SK-N-SH (cell line): ENCODE measurements around the gene SRP19. TPM values are rescaled to one million over a fixed set of nuclear protein-coding genes. Genes with fewer than 3 reads are reported as not detected.
A peak's percentile ranks its signal among the peaks of the same experiment; 100 is the strongest.

ENCODE experiments used
- CTCF ChIA-PET: fragments of 300-600, 350-600 bp; formaldehyde crosslinking; extraction: SDS; loops from one replicate; lab custom pipeline; 2021; lab: Yijun Ruan, JAX
- POLR2A ChIA-PET: fragments of 350-600 bp; sonication (Branson Sonifier 250); formaldehyde crosslinking; extraction: SDS; loops from one replicate; lab custom pipeline; 2020; ENCODE audit warnings: antibody characterized with exemption, inconsistent platforms; lab: Yijun Ruan, JAX
- DNase-seq: peaks from one replicate; pipeline ENCODE4 v3.0.0; 2012
- H2AFZ ChIP-seq: fragments of 200-600 bp; sonication (generic); 2 replicates; pipeline ENCODE4 v1.8.1; 2016; ENCODE audit warnings: antibody characterized with exemption, mild to moderate bottlenecking, low read depth
- H3F3A ChIP-seq: fragments of 200-600 bp; sonication (generic); replicated peaks from 2 replicates; pipeline ENCODE3; 2016; ENCODE audit warnings: antibody characterized with exemption, mild to moderate bottlenecking; ENCODE audit not compliant: insufficient read depth
- H3K27ac ChIP-seq, 2 experiments: fragments of 200-500 bp in 1 of 2; fragments of 200-600 bp in 1 of 2; sonication (Bioruptor generic) in 1 of 2; sonication (generic), shearing (Covaris generic) in 1 of 2; 2 replicates each; pipeline versions ENCODE4 v1.5.1 to v1.6.1; 2014 to 2016; ENCODE audit warnings: low read depth in 2 of 2, inconsistent platforms in 1 of 2, low read length in 1 of 2, mild to moderate bottlenecking in 1 of 2, mixed read lengths in 1 of 2
- H3K27me3 ChIP-seq: fragments of 200-600 bp; sonication (generic), shearing (Covaris generic); 2 replicates; pipeline ENCODE4 v1.6.1; 2016; ENCODE audit warnings: mixed run types; ENCODE audit not compliant: insufficient read depth
- H3K36me3 ChIP-seq, 2 experiments: fragments of 200-500 bp in 1 of 2; fragments of 200-600 bp in 1 of 2; sonication (Bioruptor generic) in 1 of 2; sonication (generic) in 1 of 2; replicated peaks in 1 of 2; 2 replicates each; pipeline versions ENCODE3 to v1.5.1; 2014 to 2016; ENCODE audit warnings: low read length in 1 of 2, mild to moderate bottlenecking in 1 of 2; ENCODE audit not compliant: insufficient read depth in 2 of 2, control insufficient read depth in 1 of 2
- H3K4me1 ChIP-seq, 2 experiments: fragments of 200-500 bp in 1 of 2; fragments of 200-600 bp in 1 of 2; sonication (Bioruptor generic) in 1 of 2; sonication (generic), shearing (Covaris generic) in 1 of 2; 2 replicates each; pipeline versions ENCODE4 v1.5.1 to v1.6.1; 2014 to 2016; ENCODE audit warnings: low read depth in 1 of 2, low read length in 1 of 2, mixed run types in 1 of 2; ENCODE audit not compliant: insufficient read depth in 2 of 2, control insufficient read depth in 1 of 2
- H3K4me2 ChIP-seq: fragments of 200-600 bp; sonication (generic), shearing (Covaris generic); 2 replicates; pipeline ENCODE4 v1.6.1; 2017; ENCODE audit warnings: mixed run types
- H3K4me3 ChIP-seq, 2 experiments: fragments of 200-500 bp in 1 of 2; fragments of 200-600 bp in 1 of 2; sonication (Bioruptor generic) in 1 of 2; sonication (generic), shearing (Covaris generic) in 1 of 2; 2 replicates each; pipeline versions ENCODE4 v1.5.1 to v1.8.1; 2014 to 2016; ENCODE audit warnings: low read depth in 2 of 2, inconsistent platforms in 1 of 2, low read length in 1 of 2, mild to moderate bottlenecking in 1 of 2, mixed read lengths in 1 of 2, moderate library complexity in 1 of 2
- H3K79me2 ChIP-seq: fragments of 200-600 bp; sonication (generic); 2 replicates; pipeline ENCODE4 v1.8.1; 2017; ENCODE audit warnings: mild to moderate bottlenecking; ENCODE audit not compliant: insufficient read depth
- H3K9ac ChIP-seq: fragments of 200-600 bp; sonication (generic); 2 replicates; pipeline ENCODE4 v1.6.1; 2017; ENCODE audit warnings: mixed run types
- H3K9me2 ChIP-seq: fragments of 200-600 bp; sonication (generic); 2 replicates; pipeline ENCODE4 v1.6.1; 2017; ENCODE audit warnings: mixed run types
- H3K9me3 ChIP-seq: fragments of 200-600 bp; sonication (generic); 2 replicates; pipeline ENCODE4 v1.6.1; 2017; ENCODE audit warnings: mixed run types, mild to moderate bottlenecking, moderate library complexity
- H4K20me1 ChIP-seq: fragments of 200-600 bp; sonication (generic); 2 replicates; pipeline ENCODE4 v1.6.1; 2017; ENCODE audit warnings: mild to moderate bottlenecking, mixed run types; ENCODE audit not compliant: insufficient read depth
- CHD2 ChIP-seq: fragments of 150-350 bp; IDR thresholded peaks from 2 replicates; pipeline ENCODE4 v1.6.1; 2018; ENCODE audit warnings: low read length; ENCODE audit not compliant: partially characterized antibody
- CTCF ChIP-seq: fragments of 200-600 bp; sonication (generic); IDR thresholded peaks from 2 replicates; pipeline ENCODE4 v1.6.1; 2017; ENCODE audit warnings: antibody characterized with exemption, mild to moderate bottlenecking, moderate library complexity
- ELF1 ChIP-seq: IDR thresholded peaks from 2 replicates; pipeline ENCODE4 v1.4.0; 2012
- EZH2phosphoT487 ChIP-seq: fragments of 200-600 bp; sonication (generic); IDR thresholded peaks from 2 replicates; pipeline ENCODE4 v1.6.1; 2017; ENCODE audit warnings: low read depth, mixed run types, mild to moderate bottlenecking, antibody characterized with exemption, moderate library complexity, borderline replicate concordance
- FOSL2 ChIP-seq: IDR thresholded peaks from 2 replicates; pipeline ENCODE4 v1.4.0; 2012; ENCODE audit warnings: low read depth, mild to moderate bottlenecking, moderate library complexity, borderline replicate concordance
- GATA2 ChIP-seq: sonication (generic); formaldehyde crosslinking; IDR thresholded peaks from 2 replicates; pipeline ENCODE4 v1.5.0; 2020; ENCODE audit warnings: mild to moderate bottlenecking, missing genetic modification reagents
- JUND ChIP-seq: IDR thresholded peaks from 2 replicates; pipeline ENCODE4 v1.4.0; 2012
- MEF2A ChIP-seq: IDR thresholded peaks from 2 replicates; pipeline ENCODE4 v1.4.0; 2012; ENCODE audit warnings: low read depth, borderline replicate concordance
- MXI1 ChIP-seq: IDR thresholded peaks from 2 replicates; pipeline ENCODE4 v1.6.1; 2012; ENCODE audit warnings: mild to moderate bottlenecking, low read depth, low read length, improper control_type of control experiment
- NFIC ChIP-seq: IDR thresholded peaks from 2 replicates; pipeline ENCODE4 v1.4.0; 2012; ENCODE audit warnings: borderline replicate concordance
- POLR2AphosphoS5 ChIP-seq: IDR thresholded peaks from 2 replicates; pipeline ENCODE4 v1.6.1; 2012; ENCODE audit warnings: low read depth, low read length
- RAD21 ChIP-seq: IDR thresholded peaks from 2 replicates; pipeline ENCODE4 v1.6.1; 2012; ENCODE audit warnings: mild to moderate bottlenecking, low read length
- RCOR1 ChIP-seq: fragments of 150-350 bp; IDR thresholded peaks from 2 replicates; pipeline ENCODE4 v1.6.1; 2017; ENCODE audit warnings: antibody characterized with exemption, low read length
- RFX5 ChIP-seq: IDR thresholded peaks from 2 replicates; pipeline ENCODE4 v1.6.1; 2012; ENCODE audit warnings: mild to moderate bottlenecking, improper control_type of control experiment, low read length
- RXRA ChIP-seq: IDR thresholded peaks from 2 replicates; pipeline ENCODE4 v1.4.0; 2012; ENCODE audit warnings: low read depth, mild to moderate bottlenecking, borderline replicate concordance
- SMC3 ChIP-seq: IDR thresholded peaks from 2 replicates; pipeline ENCODE4 v1.6.1; 2012; ENCODE audit warnings: low read depth, low read length, improper control_type of control experiment
- TCF12 ChIP-seq: IDR thresholded peaks from 2 replicates; pipeline ENCODE4 v1.4.0; 2012
- TEAD4 ChIP-seq: IDR thresholded peaks from 2 replicates; pipeline ENCODE4 v1.4.0; 2012; ENCODE audit warnings: mild to moderate bottlenecking, borderline replicate concordance; ENCODE audit not compliant: insufficient read depth
- YY1 ChIP-seq: IDR thresholded peaks from 2 replicates; pipeline ENCODE4 v1.4.0; 2012; ENCODE audit warnings: low read depth, mild to moderate bottlenecking
- WGBS: methylation state at CpG from one replicate; pipeline ENCODE4 v1.1.6; 2017; ENCODE audit warnings: low lambda C conversion rate; 5-methylcytosine and 5-hydroxymethylcytosine counted together
- polyA plus RNA-seq, 3 experiments: library from polyadenylated mRNA; depleted of rRNA; stranded (reverse); fragments of >200 nt; gene quantifications; 2 replicates each; pipeline ENCODE4 v1.2.3, GENCODE V29; 2012
- TF ChIP-seq, protein P1 (sequence below): IDR thresholded peaks from 2 replicates; pipeline ENCODE4 v1.4.0; 2012; ENCODE audit warnings: low read depth, borderline replicate concordance
- TF ChIP-seq, protein P2 (sequence below): fragments of 150-350 bp; IDR thresholded peaks from 2 replicates; pipeline ENCODE4 v1.6.1; 2017; ENCODE audit warnings: antibody characterized with exemption, low read length, low read depth, borderline replicate concordance
- TF ChIP-seq, protein P3 (sequence below): IDR thresholded peaks from 2 replicates; pipeline ENCODE4 v1.4.0; 2012; ENCODE audit warnings: low read depth
- TF ChIP-seq, protein P4 (sequence below): IDR thresholded peaks from 2 replicates; pipeline ENCODE4 v1.4.0; 2012; ENCODE audit warnings: low read depth, borderline replicate concordance

SRP19 gene
- polyA plus RNA-seq (2012; rRNA removed) = 46.4 and 54.1 TPM in 2 replicates
- polyA plus RNA-seq (2012; cell fraction: cytosol; rRNA removed) = 71.7 and 129 TPM in 2 replicates
- 18.3 and 33.4 TPM in 2 replicates for polyA plus RNA-seq (2012; cell fraction: nucleus; rRNA removed)

DNA sequence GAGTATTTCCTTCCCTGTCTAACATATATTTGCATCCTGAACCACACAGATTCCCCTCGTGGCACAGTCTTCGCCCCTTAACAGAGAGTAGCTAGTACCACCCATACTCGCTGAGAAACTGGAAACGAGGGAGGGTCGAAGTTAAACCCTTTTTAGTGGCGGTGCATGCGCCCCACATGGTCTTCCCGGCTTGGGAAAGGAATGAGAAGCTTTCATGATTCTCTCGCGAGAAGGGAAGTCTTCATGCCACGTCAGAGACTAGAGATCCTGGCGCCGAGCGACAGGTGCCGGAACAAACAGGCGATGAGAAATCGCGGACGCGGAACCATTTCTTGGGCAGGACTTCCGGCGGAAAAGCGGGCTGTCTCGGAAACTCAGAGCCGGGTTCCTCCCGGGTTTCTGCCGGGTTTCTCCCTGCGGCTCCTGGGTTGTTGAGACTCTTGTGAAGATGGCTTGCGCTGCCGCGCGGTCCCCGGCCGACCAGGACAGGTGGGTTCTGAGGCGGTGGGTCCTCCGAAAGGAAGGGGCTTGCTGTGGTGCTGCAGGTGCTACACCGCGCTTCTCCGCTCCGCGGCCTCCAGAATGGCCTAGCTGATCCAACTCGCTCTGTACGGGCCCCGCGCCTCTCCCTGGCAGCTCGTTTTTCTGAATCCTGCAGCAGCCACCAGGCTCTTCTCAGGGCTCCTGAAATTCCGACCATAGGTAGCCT is at the start of gene SRP19:
Gene SRP19, plus strand, starts transcription at position 359 of the 709 bp plus-strand sequence. Its CDS starts 90 bp downstream, at position 449.
- H3K9ac ChIP-seq = peak within 1 kb of the TSS; percentile 91
- H3K4me2 ChIP-seq = peak within 1 kb of the TSS; percentile 82
- H3K9me3 ChIP-seq = no peaks in the 10 kb centered on the region
- 2% methylated on average over 30 of the region's 47 CpGs for WGBS
- H2AFZ ChIP-seq = peak within 1 kb of the TSS; percentile 100
- H3K79me2 ChIP-seq = peaks cover 50% of the 10 kb centered on the region
- POLR2A ChIA-PET = interaction anchor here (1.0 to 1.8 kb wide), 6 partner anchors 13 to 123 kb away, joined by 3 to 14 read pairs (median 4); partner anchors contain the start of genes APC, DCP2 and REEP5
- H3K4me1 ChIP-seq = peaks cover 18 to 22% of the 10 kb centered on the region in 2 experiments; a peak in 3 of 4 replicates
- DNase-seq = peak; percentile 91
- peaks cover 17% of the 10 kb centered on the region for H4K20me1 ChIP-seq
- H3K27ac ChIP-seq = peak within 1 kb of the TSS; percentile 86 to 88
- H3K36me3 ChIP-seq = peaks cover 28 to 33% of the 10 kb centered on the region in 2 experiments
- CTCF ChIA-PET = interaction anchor here (0.9 to 3.5 kb wide), 4 partner anchors 9 to 135 kb away, joined by 3 to 22 read pairs (median 3); partner anchors contain the start of gene REEP5
- no peaks in the 10 kb centered on the region for H3K27me3 ChIP-seq
- H3F3A ChIP-seq = peaks cover 3% of the 10 kb centered on the region
- peak within 1 kb of the TSS; percentile 91 to 96 for H3K4me3 ChIP-seq
- no peaks in the 10 kb centered on the region for H3K9me2 ChIP-seq
- TF ChIP-seq FOSL2 (no peak), RCOR1 (peak; percentile 13; the same call in 1 of the 2 replicates), TEAD4 (no peak), EZH2phosphoT487 (no peak), GATA2 (CRISPR knock-in tag) (no peak), RAD21 (no peak), RFX5 (no peak), CHD2 (peak; percentile 100), NFIC (no peak; the same call in 1 of the 2 replicates), RXRA (no peak), YY1 (peak; percentile 76; the same call in 1 of the 2 replicates), MXI1 (peak; percentile 94), SMC3 (no peak), MEF2A (no peak), TCF12 (peak; percentile 19; the same call in 1 of the 2 replicates), POLR2AphosphoS5 (peak; percentile 84), JUND (no peak), CTCF (no peak), ELF1 (peak; percentile 81)
- TF ChIP-seq, protein P1, sequence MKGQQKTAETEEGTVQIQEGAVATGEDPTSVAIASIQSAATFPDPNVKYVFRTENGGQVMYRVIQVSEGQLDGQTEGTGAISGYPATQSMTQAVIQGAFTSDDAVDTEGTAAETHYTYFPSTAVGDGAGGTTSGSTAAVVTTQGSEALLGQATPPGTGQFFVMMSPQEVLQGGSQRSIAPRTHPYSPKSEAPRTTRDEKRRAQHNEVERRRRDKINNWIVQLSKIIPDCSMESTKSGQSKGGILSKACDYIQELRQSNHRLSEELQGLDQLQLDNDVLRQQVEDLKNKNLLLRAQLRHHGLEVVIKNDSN = no peak
- TF ChIP-seq, protein P2, sequence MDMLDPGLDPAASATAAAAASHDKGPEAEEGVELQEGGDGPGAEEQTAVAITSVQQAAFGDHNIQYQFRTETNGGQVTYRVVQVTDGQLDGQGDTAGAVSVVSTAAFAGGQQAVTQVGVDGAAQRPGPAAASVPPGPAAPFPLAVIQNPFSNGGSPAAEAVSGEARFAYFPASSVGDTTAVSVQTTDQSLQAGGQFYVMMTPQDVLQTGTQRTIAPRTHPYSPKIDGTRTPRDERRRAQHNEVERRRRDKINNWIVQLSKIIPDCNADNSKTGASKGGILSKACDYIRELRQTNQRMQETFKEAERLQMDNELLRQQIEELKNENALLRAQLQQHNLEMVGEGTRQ = no peak
- TF ChIP-seq, protein P3, sequence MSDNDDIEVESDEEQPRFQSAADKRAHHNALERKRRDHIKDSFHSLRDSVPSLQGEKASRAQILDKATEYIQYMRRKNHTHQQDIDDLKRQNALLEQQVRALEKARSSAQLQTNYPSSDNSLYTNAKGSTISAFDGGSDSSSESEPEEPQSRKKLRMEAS = peak; percentile 99
- TF ChIP-seq, protein P4, sequence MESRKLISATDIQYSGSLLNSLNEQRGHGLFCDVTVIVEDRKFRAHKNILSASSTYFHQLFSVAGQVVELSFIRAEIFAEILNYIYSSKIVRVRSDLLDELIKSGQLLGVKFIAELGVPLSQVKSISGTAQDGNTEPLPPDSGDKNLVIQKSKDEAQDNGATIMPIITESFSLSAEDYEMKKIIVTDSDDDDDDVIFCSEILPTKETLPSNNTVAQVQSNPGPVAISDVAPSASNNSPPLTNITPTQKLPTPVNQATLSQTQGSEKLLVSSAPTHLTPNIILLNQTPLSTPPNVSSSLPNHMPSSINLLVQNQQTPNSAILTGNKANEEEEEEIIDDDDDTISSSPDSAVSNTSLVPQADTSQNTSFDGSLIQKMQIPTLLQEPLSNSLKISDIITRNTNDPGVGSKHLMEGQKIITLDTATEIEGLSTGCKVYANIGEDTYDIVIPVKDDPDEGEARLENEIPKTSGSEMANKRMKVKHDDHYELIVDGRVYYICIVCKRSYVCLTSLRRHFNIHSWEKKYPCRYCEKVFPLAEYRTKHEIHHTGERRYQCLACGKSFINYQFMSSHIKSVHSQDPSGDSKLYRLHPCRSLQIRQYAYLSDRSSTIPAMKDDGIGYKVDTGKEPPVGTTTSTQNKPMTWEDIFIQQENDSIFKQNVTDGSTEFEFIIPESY = peak; percentile 98
